Left renal cortex interstitium (tissue), 4 donors: ENCODE results near the gene RNF19B. TPM values are rescaled to one million over a fixed set of nuclear protein-coding genes. Genes with fewer than 3 reads are reported as not detected.

Experiments
- DNase-seq, 4 donors: peaks; one replicate each; pipeline ENCODE4 v3.0.0-alpha.2; 2013; ENCODE audit warnings: low read depth in 4 of 4, low spot score in 2 of 4, missing footprints in 1 of 4
- polyA plus RNA-seq, 4 donors: library from polyadenylated mRNA; unstranded; fragments of 120-200 nt; gene quantifications; one replicate each; pipeline ENCODE4 v1.2.1, GENCODE V29; 2013; ENCODE audit not compliant: insufficient read length in 4 of 4

The RNF19B gene
- polyA plus RNA-seq, 4 donors: 16.6 to 19.0 (median 17.9) TPM

DNA sequence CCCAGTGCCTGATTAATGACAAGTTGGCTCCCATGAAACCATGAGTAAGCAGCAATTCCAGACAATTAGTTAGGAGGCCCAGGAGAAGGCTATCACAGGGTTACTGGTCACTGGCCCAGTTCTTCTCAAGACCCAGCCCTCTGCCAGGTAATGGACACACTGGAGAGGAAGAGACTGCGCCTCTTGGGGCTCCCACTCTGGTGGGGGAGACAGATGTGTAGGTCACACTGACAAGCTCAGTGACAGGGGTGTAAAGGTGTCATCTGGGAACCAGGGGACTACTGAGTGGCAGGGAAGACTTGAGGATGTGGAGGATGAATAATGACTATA lies 73.4 kb downstream of the RNF19B start:
- no peak for DNase-seq

DNA sequence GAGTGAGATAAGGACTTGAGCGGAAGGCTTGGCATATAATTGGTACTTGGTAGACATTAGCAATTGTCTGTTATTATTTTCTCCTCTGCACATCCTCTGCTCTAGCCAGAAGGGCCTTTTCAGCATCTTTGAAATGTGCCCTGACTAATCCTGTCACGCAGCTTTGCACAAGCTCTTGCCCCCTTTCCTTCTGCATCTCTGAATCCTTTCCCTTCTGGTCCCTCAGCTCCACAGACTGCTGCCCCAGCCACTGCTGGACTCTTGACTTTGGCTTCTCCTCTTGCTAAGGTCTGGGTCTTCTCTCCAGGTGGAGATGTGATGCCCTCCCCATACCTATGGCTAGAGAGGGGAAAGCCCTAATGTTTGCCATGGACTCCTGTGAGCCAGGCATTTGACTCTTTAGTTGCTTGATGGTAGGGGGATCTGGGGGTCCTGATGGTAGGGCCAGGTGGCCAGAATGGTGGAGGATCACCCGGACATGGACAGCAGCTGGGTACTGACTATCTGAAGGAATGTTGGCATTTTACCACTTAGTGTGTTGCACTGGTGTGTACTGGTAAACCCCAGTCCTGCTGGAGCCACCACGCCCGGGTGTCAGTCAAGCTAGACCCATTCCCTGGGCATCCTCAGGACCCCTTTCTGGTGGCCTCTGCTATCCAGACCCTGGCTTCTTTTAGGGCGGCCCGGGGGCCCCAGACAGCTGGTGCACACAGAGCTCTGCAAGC lies 73.9 kb downstream of the RNF19B start:
- DNase-seq: no peak

DNA sequence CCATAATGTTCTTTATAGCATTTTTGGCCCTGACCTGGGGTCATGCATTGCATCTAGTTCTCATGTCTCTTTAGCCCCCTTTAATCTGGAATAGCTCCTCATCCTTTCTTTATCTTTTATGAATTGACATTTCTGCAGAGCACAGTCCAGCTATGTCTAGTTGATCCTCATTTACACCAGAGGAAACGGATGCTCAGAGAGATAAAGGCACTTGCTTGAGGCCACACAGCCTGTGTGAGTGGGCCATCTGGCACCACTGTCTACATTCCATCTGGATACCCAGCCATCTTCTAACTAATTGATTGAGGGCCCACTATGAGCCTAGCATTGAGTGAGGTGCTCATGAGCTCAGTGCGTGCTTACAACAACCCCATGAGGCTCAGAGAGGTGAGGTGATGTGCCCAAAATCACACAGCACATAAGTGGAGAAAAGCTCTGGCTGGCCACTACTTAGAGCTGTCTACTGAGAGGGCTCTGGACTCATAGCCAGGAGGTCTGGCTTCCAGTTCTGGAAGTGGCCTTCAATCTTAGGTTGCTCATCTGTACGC lies 74.8 kb downstream of the RNF19B start:
- DNase-seq: no peak

DNA sequence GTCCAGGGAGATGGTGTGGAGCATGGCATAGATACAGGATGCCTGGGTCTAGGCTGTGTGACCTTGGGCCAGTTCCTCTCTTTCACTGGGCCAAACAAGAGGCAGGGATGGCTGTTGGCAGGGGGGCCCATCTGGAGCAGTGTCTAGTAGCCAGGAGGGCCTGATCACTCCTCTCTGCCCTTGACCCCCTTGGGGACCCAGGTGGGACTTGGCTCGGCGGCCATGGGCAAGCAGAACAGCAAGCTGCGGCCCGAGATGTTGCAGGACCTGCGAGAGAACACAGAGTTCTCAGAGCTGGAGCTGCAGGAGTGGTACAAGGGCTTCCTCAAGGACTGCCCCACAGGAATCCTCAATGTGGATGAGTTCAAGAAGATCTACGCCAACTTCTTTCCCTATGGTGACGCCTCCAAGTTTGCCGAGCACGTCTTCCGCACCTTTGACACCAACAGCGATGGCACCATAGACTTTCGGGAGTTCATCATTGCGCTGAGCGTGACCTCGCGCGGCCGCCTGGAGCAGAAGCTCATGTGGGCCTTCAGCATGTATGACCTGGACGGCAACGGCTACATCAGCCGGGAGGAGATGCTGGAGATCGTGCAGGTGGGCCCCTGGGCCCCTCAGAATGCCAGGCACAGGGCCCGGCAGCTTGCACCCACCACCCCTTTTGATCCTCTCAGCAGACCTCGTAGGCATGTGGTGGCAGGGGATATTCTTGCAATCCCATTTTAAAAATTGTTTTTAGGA lies 75.8 kb downstream of the RNF19B start:
- no peak for DNase-seq

DNA sequence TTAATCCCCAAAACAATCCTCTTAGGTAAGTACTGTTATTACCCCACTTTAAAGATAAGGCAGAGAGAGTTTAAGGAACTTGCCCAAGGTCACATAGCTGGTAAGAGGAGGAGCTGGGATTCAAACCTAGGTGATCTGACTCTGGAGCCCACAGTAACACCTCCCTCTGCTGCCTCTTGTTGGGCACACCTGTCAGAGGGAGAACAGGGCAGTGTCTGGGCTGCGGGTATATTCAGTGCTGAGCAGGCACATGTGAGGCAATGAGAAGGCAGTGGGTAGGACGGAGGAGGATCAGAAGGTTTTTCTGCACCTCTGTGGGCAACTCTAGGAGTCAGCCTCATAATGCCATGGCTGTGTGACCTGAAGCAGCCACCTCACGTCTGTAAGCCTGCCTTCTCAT lies 76.5 kb downstream of the RNF19B start:
- DNase-seq: no peak

DNA sequence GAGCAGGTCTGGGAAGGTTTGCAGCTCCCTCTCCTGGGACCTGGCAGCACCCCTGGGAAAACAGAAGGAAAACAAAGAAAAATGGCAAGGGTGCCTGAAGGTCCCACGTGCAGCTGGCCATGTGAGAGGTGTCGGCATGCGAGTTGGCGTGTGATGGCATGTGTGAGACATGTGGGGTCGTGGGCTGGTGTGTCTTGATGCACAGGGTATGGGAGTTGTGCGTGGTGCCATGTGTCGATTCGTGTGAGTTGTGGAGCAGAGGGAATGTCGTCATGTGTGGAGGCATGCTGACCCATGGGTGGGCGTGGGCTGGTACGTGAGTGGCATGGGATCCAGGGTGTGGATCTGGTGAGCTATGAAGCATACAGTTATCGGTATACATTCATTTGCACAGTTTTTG lies 77.0 kb downstream of the RNF19B start:
- no peak for DNase-seq

DNA sequence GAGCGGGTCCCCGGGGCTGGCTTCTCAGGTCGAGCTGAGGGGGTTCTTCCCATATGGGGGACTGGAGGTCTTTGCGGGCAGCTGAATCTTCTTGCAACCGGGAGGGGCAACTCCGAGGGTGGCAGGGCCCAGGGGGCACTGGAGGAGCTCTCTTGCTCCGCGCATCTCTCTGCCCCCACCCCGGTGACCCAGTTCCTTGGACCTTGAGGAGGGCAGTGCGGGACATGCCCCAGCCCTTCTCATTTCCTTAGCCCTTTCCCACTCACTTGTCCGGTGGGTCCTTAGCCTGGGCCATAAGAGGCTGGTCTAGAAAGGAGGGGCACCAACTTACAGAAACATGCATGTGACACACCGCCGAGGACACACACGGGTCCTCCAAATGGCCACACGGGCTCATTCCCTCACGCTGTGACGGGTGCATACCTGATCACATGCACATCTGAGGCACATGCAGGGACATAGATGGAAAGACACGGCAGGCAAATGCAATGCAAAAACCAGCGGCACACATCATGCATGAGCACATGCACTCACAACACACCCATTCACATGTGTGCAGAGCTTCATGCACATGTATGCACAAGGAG lies 77.7 kb downstream of the RNF19B start:
- DNase-seq: no peak

Other genes with a start within 250 kb of the RNF19B start
- 10 to 100 TPM; 52.0 to 72.6 (median 59.5) TPM for gene YARS1, start 147.5 kb downstream of the RNF19B start, polyA plus RNA-seq
- 10 to 100 TPM; 25.7 to 45.9 (median 36.5) TPM for gene S100PBP, start 147.2 kb downstream of the RNF19B start, polyA plus RNA-seq
- 10 to 100 TPM; 40.6 to 69.7 (median 52.6) TPM for gene FNDC5, start 93.9 kb downstream of the RNF19B start, polyA plus RNA-seq
- under 1 TPM; 0.48 to 0.95 (median 0.58) TPM for gene HPCA, start 78.3 kb downstream of the RNF19B start, polyA plus RNA-seq
- gene TMEM54, start 63.4 kb downstream of the RNF19B start, polyA plus RNA-seq: 10 to 100 TPM in 2 of 4 donors, 1 to 10 TPM in 2; 5.5 to 13.1 (median 10.4) TPM
- 100 to 1,000 TPM; 183 to 246 (median 218) TPM for gene AK2, start 72.1 kb upstream of the RNF19B start, polyA plus RNA-seq
- gene AZIN2, start 116.3 kb upstream of the RNF19B start, polyA plus RNA-seq: 1 to 10 TPM; 6.6 to 8.9 (median 8.4) TPM
- 10 to 100 TPM in 1 of 4 donors, 1 to 10 TPM in 3; 6.9 to 10.8 (median 8.2) TPM for gene TRIM62, start 217.2 kb upstream of the RNF19B start, polyA plus RNA-seq